A549 (cell line): ENCODE results near the gene UBA52. TPM values are rescaled to one million over a fixed set of nuclear protein-coding genes. Genes with fewer than 3 reads are reported as not detected.
"Not testable (repeated sequence)": the region's sequence is repeated elsewhere in the genome, so short reads cannot be mapped to it uniquely, and the experiment has no call there.

Experiments
- ATAC-seq, 2 experiments: fragments of 200-7000 bp in 1 of 2; fragments of >200 bp in 1 of 2; cut with Nextera tagmentation in 1 of 2; cut with Tn5 transposase in 1 of 2; 3 replicates each; pipeline versions ENCODE4 v1.8.0 to v1.9.1; 2018 to 2020; ENCODE audit warnings: mild to moderate bottlenecking in 1 of 2, moderate library complexity in 1 of 2
- CTCF ChIA-PET: fragments of 300-600 bp; sonication (Branson Sonifier 250); formaldehyde crosslinking; extraction: SDS; loops from one replicate; lab custom pipeline; 2021; ENCODE audit warnings: antibody characterized with exemption, inconsistent platforms; lab: Yijun Ruan, JAX
- POLR2A ChIA-PET: fragments of 350-600 bp; formaldehyde crosslinking; extraction: SDS; loops from one replicate; lab custom pipeline; 2021; ENCODE audit warnings: antibody characterized with exemption, inconsistent platforms; lab: Yijun Ruan, JAX
- DNase-seq, 2 experiments: peaks; one replicate each; pipeline versions ENCODE4 v3.0.0 to v3.0.0-alpha.2; 2011 to 2016; ENCODE audit warnings: low read depth in 1 of 2, low spot score in 1 of 2
- FAIRE-seq: peaks from 2 replicates; lab custom pipeline; 2011; peaks lifted over from hg19 to GRCh38; lab: Jason Lieb, UNC
- H3K27ac ChIP-seq, 2 experiments: fragments of >200 bp; sonication (Bioruptor Twin); formaldehyde crosslinking; 3 replicates each; pipeline ENCODE4 v1.5.1; 2016 to 2017
- H3K4me1 ChIP-seq: fragments of >200 bp; sonication (Bioruptor Twin); formaldehyde crosslinking; 3 replicates; pipeline ENCODE4 v1.6.1; 2016
- H3K4me2 ChIP-seq: fragments of >200 bp; sonication (Bioruptor Twin); formaldehyde crosslinking; 3 replicates; pipeline ENCODE4 v1.6.1; 2016
- H3K4me3 ChIP-seq: fragments of >200 bp; sonication (Bioruptor Twin); formaldehyde crosslinking; 3 replicates; pipeline ENCODE4 v1.5.1; 2016
- H3K9me3 ChIP-seq: fragments of >200 bp; sonication (Bioruptor Twin); formaldehyde crosslinking; 3 replicates; pipeline ENCODE4 v1.6.1; 2016
- EHF ChIP-seq: fragments of 250-450 bp; sonication (Bioruptor Pico); IDR thresholded peaks from 2 replicates; pipeline ENCODE4 v1.5.0; 2020; ENCODE audit warnings: mild to moderate bottlenecking
- EP300 ChIP-seq, 2 experiments: fragments of >200 bp; sonication (Bioruptor Twin); formaldehyde crosslinking; IDR thresholded peaks; 2 replicates in 1 of 2; 3 replicates in 1 of 2; pipeline ENCODE4 v1.6.1; 2016 to 2017
- FOSB ChIP-seq: fragments of 250-450 bp; sonication (Bioruptor Pico); IDR thresholded peaks from 2 replicates; pipeline ENCODE4 v1.5.0; 2020; ENCODE audit warnings: mild to moderate bottlenecking, moderate library complexity
- FOSL2 ChIP-seq, 2 experiments: fragments of 450-650 bp in 1 of 2; fragments of >200 bp in 1 of 2; sonication (Bioruptor Twin) in 1 of 2; formaldehyde crosslinking; IDR thresholded peaks; 2 replicates each; pipeline versions ENCODE4 v1.5.0 to v1.6.1; 2016 to 2020; ENCODE audit warnings: mild to moderate bottlenecking in 1 of 2, moderate library complexity in 1 of 2
- HOXB5 ChIP-seq: fragments of 250-450 bp; sonication (Bioruptor Pico); IDR thresholded peaks from 2 replicates; pipeline ENCODE4 v1.5.0; 2020; ENCODE audit warnings: mild to moderate bottlenecking, moderate library complexity
- JUN ChIP-seq, 2 experiments: fragments of >200 bp; sonication (Bioruptor Twin); formaldehyde crosslinking; IDR thresholded peaks; 2 replicates in 1 of 2; 3 replicates in 1 of 2; pipeline ENCODE4 v1.6.1; 2016 to 2017
- NFE2L2 ChIP-seq: fragments of 150-350 bp; conservative IDR thresholded peaks from 2 replicates; pipeline ENCODE4 v1.6.1; 2014; ENCODE audit warnings: low read length
- POLR2A ChIP-seq: IDR thresholded peaks from 2 replicates; pipeline ENCODE4 v1.6.1; 2012; ENCODE audit warnings: mild to moderate bottlenecking, low read length
- RCOR1 ChIP-seq: fragments of 150-350 bp; IDR thresholded peaks from 2 replicates; pipeline ENCODE4 v1.6.1; 2014; ENCODE audit warnings: antibody characterized with exemption, low read length, low read depth
- RNF2 ChIP-seq: fragments of 200-600 bp; sonication (generic); IDR thresholded peaks from 2 replicates; pipeline ENCODE4 v1.6.1; 2016; ENCODE audit warnings: low read depth, mild to moderate bottlenecking, antibody characterized with exemption, moderate library complexity, borderline replicate concordance
- SMC3 ChIP-seq: fragments of >200 bp; sonication (Bioruptor Twin); formaldehyde crosslinking; IDR thresholded peaks from 3 replicates; pipeline ENCODE4 v1.6.1; 2018; ENCODE audit warnings: inconsistent platforms
- SREBF2 ChIP-seq: fragments of 450-650 bp; IDR thresholded peaks from 2 replicates; pipeline ENCODE4 v1.6.1; 2014; ENCODE audit warnings: mild to moderate bottlenecking, moderate library complexity
- WGBS: methylation state at CpG from one replicate; pipeline ENCODE4 v1.1.6; 2017; ENCODE audit errors: missing lambda C conversion rate; 5-methylcytosine and 5-hydroxymethylcytosine counted together
- polyA plus RNA-seq, 4 experiments: library from polyadenylated mRNA; depleted of rRNA in 3 of 4; stranded (reverse); fragments of >200 nt; fragmentation: RNase III in 1 of 4; extraction: RNeasy Plus Mini Kit Qiagen cat#74134 plus additional on column Dnase treatment in 1 of 4; gene quantifications; 2 replicates in 3 of 4; 3 replicates in 1 of 4; pipeline ENCODE4 v1.2.3, GENCODE V29; 2011 to 2017
- TF ChIP-seq, protein P1 (sequence below): IDR thresholded peaks from 2 replicates; pipeline ENCODE4 v1.6.1; 2012; ENCODE audit warnings: low read depth, borderline replicate concordance
- TF ChIP-seq, protein P2 (sequence below): fragments of >200 bp; sonication (Bioruptor Twin); formaldehyde crosslinking; IDR thresholded peaks from 3 replicates; pipeline ENCODE4 v1.6.1; 2016
- TF ChIP-seq, protein P3 (sequence below): fragments of >200 bp; sonication (Bioruptor Twin); formaldehyde crosslinking; IDR thresholded peaks from 3 replicates; pipeline ENCODE4 v1.5.1; 2016
- TF ChIP-seq, protein P4 (sequence below): fragments of 250-450 bp; sonication (Bioruptor Pico); IDR thresholded peaks from 2 replicates; pipeline ENCODE4 v1.5.0; 2021; ENCODE audit warnings: mild to moderate bottlenecking, moderate library complexity, borderline replicate concordance
- TF ChIP-seq, protein P5 (sequence below): fragments of 200-600 bp; sonication (generic); IDR thresholded peaks from 2 replicates; pipeline ENCODE4 v1.6.1; 2016; ENCODE audit warnings: antibody characterized with exemption, mild to moderate bottlenecking, moderate library complexity

UBA52 gene
- polyA plus RNA-seq, 2 of the 4 experiments (the other 2 are of a cell fraction) = 888 to 942 TPM

DNA sequence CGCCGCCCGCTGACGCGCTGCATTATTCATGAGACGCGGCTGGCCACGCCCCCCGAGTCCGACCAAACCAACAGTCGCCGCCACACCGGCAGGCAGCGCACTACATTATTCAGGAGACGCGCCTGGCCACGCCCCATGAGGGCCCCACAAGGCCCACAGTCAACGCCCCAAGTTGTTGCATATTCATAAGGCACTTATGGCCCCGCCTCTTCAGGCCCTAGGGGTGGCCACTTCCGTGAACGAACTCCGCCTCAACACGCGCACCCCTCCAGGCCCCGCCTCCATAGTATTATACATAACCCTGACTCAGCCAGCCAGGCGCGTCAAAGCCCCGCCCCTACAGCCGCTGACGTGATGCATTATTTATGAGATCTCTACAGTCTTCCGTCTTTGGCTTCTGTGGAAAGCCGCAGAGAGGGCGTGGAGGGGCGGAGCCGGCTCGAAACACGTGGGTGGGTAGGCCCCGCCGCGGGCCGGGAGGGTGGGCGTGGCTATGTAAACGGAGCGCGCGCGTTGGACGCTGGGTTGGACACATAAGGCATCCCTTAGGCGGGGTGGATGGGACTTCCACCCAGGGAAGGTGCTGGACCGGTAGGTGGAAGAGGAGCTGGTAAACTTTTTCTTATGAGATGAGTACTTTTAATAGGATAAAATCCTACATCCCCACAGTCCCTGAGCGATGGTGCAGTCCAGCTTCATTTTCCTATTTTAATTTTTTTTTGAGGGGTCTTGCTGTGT, 49.4 kb upstream of the UBA52 start (continued):
- TF ChIP-seq RNF2 (no peak), EHF (CRISPR knock-in tag) (no peak), HOXB5 (CRISPR knock-in tag) (no peak), JUN (IDR thresholded peaks at IDR 0.05) (no peak)
- TF ChIP-seq, protein P1, sequence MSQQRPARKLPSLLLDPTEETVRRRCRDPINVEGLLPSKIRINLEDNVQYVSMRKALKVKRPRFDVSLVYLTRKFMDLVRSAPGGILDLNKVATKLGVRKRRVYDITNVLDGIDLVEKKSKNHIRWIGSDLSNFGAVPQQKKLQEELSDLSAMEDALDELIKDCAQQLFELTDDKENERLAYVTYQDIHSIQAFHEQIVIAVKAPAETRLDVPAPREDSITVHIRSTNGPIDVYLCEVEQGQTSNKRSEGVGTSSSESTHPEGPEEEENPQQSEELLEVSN = no peak

DNA sequence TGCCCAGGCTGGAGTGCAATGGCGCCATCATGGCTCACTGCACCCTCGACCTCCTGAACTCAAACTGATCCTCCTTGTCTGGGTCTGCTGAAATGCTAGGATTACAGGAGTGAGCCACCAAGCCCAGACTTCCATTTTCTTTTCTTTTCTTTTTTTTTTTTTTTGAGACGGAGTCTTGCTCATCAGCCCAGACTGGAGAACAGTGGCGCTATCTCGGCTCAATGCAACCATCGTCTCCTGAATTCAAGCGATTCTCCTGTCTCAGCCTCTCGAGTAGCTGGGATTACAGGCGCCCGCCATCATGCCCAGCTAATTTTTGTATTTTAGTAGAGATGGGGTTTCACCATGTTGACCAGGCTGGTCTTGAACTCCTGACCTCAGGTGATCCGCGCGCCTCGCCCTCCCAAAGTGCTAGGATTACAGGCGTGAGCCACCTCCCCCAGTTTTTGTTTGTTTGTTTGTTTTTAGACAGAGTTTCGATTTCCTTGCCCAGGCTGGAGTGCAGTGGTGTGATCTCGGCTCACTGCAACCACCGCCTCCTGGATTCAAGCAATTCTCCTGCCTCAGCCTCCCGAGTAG, 48.7 kb upstream of the UBA52 start:
- not testable (repeated sequence) for H3K9me3 ChIP-seq, H3K4me1 ChIP-seq, ATAC-seq, DNase-seq, FAIRE-seq
- peak overlapping the region; percentile 51 to 75 for H3K27ac ChIP-seq
- peak overlapping the region; percentile 32 for H3K4me3 ChIP-seq
- ChIA-PET POLR2A (interaction anchor here (0.7 kb wide), 1 partner anchor 37 kb away, joined by 3 read pairs; no protein-coding TSS in a partner anchor), CTCF (interaction anchor here (0.7 to 1.3 kb wide), 4 partner anchors 62 to 454 kb away, joined by 3 to 6 read pairs (median 4); no protein-coding TSS in a partner anchor)
- 0 out of 5 replicates have a peak, but pooled peaks of 1 of the 2 experiments have one; percentile 27 for TF ChIP-seq JUN (IDR thresholded peaks at IDR 0.05)
- TF ChIP-seq, protein P2, sequence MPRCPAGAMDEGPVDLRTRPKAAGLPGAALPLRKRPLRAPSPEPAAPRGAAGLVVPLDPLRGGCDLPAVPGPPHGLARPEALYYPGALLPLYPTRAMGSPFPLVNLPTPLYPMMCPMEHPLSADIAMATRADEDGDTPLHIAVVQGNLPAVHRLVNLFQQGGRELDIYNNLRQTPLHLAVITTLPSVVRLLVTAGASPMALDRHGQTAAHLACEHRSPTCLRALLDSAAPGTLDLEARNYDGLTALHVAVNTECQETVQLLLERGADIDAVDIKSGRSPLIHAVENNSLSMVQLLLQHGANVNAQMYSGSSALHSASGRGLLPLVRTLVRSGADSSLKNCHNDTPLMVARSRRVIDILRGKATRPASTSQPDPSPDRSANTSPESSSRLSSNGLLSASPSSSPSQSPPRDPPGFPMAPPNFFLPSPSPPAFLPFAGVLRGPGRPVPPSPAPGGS = peak; percentile 0; the same call in 1 of the 3 replicates
- TF ChIP-seq, protein P3, sequence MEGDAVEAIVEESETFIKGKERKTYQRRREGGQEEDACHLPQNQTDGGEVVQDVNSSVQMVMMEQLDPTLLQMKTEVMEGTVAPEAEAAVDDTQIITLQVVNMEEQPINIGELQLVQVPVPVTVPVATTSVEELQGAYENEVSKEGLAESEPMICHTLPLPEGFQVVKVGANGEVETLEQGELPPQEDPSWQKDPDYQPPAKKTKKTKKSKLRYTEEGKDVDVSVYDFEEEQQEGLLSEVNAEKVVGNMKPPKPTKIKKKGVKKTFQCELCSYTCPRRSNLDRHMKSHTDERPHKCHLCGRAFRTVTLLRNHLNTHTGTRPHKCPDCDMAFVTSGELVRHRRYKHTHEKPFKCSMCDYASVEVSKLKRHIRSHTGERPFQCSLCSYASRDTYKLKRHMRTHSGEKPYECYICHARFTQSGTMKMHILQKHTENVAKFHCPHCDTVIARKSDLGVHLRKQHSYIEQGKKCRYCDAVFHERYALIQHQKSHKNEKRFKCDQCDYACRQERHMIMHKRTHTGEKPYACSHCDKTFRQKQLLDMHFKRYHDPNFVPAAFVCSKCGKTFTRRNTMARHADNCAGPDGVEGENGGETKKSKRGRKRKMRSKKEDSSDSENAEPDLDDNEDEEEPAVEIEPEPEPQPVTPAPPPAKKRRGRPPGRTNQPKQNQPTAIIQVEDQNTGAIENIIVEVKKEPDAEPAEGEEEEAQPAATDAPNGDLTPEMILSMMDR = peak; percentile 13; the same call in 2 of the 3 replicates
- 80% methylated on average over 19 of the region's 19 CpGs for WGBS
- peak overlapping the region; percentile 50 for H3K4me2 ChIP-seq

DNA sequence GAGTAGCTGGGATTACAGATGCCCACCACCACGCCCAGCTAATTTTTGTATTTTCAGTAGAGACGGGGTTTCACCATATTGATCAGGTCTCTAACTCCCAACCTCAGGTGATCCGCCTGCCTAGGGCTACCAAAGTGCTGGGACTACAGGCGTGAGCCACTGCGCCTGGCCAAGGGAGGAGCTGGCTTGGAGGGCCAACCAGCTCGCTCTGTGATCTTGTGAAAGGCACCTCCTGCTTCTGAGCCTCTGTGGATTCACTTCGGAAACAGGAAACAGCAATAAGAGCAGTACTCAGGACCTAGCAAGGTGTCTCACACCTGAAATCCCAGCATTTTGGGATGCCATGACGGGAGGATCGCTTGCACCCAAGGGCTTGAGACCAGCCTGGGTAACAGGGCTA, 47.8 kb upstream of the UBA52 start:
- DNase-seq (no peak), FAIRE-seq (no peak), ATAC-seq (no peak)
- Histone ChIP-seq H3K4me2 (no peak overlapping the region), H3K4me3 (no peak overlapping the region), H3K9me3 (no peaks in the 10 kb centered on the region), H3K27ac (no peak overlapping the region), H3K4me1 (peaks cover 9% of the 10 kb centered on the region)
- ChIA-PET POLR2A (no interaction called here), CTCF (interaction anchor here (1.3 to 1.6 kb wide), 3 partner anchors 53 to 65 kb away, joined by 3 to 6 read pairs (median 5); partner anchors contain the start of gene REX1BD)
- TF ChIP-seq EP300 (IDR thresholded peaks at IDR 0.05) (no peak), EHF (CRISPR knock-in tag) (no peak), POLR2A (no peak), FOSL2 (IDR thresholded peaks at IDR 0.05) (no peak), FOSL2 (CRISPR knock-in tag; IDR thresholded peaks at IDR 0.05) (no peak), FOSB (CRISPR knock-in tag) (no peak), NFE2L2 (no peak), SREBF2 (no peak), SMC3 (no peak), RCOR1 (no peak)
- TF ChIP-seq, protein P4, sequence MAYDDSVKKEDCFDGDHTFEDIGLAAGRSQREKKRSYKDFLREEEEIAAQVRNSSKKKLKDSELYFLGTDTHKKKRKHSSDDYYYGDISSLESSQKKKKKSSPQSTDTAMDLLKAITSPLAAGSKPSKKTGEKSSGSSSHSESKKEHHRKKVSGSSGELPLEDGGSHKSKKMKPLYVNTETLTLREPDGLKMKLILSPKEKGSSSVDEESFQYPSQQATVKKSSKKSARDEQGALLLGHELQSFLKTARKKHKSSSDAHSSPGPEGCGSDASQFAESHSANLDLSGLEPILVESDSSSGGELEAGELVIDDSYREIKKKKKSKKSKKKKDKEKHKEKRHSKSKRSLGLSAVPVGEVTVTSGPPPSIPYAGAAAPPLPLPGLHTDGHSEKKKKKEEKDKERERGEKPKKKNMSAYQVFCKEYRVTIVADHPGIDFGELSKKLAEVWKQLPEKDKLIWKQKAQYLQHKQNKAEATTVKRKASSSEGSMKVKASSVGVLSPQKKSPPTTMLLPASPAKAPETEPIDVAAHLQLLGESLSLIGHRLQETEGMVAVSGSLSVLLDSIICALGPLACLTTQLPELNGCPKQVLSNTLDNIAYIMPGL (CRISPR knock-in tag) = no peak
- TF ChIP-seq, protein P5, sequence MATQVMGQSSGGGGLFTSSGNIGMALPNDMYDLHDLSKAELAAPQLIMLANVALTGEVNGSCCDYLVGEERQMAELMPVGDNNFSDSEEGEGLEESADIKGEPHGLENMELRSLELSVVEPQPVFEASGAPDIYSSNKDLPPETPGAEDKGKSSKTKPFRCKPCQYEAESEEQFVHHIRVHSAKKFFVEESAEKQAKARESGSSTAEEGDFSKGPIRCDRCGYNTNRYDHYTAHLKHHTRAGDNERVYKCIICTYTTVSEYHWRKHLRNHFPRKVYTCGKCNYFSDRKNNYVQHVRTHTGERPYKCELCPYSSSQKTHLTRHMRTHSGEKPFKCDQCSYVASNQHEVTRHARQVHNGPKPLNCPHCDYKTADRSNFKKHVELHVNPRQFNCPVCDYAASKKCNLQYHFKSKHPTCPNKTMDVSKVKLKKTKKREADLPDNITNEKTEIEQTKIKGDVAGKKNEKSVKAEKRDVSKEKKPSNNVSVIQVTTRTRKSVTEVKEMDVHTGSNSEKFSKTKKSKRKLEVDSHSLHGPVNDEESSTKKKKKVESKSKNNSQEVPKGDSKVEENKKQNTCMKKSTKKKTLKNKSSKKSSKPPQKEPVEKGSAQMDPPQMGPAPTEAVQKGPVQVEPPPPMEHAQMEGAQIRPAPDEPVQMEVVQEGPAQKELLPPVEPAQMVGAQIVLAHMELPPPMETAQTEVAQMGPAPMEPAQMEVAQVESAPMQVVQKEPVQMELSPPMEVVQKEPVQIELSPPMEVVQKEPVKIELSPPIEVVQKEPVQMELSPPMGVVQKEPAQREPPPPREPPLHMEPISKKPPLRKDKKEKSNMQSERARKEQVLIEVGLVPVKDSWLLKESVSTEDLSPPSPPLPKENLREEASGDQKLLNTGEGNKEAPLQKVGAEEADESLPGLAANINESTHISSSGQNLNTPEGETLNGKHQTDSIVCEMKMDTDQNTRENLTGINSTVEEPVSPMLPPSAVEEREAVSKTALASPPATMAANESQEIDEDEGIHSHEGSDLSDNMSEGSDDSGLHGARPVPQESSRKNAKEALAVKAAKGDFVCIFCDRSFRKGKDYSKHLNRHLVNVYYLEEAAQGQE = no peak
- 86% methylated on average over 6 of the region's 9 CpGs for WGBS
